Stimulated activated CD4-positive, alpha-beta T cell treated with anti-CD3 and anti-CD28 coated beads, Interleukin-1b, Interleukin-23, amount 100 ng/mL, for 1 hour (primary cell): Measurements from ENCODE around the gene USP17L28.
"Not testable (repeated sequence)": the region's sequence is repeated elsewhere in the genome, so short reads cannot be mapped to it uniquely, and the experiment has no call there.

Experiments
- DNase-seq, 2 donors: peaks; one replicate each; pipeline ENCODE4 v3.0.0-alpha.2; 2020; ENCODE audit warnings: low read depth in 2 of 2

Gene USP17L28

DNA sequence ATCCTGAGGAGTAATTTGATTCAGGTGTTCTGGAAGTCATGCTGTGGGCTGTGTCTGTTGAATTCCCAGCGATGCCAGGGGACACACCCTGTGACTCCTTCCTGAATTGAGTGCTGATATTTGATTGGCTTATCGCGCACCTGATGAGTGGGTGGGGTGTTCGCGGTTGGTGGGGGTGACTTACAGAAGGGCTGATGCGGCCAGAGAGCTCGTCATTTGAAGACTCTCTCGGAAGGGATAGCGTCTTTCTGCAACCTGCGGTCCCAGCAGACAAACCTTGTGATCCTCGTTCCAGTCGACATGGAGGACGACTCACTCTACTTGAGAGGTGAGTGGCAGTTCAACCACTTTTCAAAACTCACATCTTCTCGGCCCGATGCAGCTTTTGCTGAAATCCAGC is at the start of gene USP17L28:
Gene USP17L28 (plus strand): TSS at position 301 of the 400 bp plus-strand sequence. CDS start 0 bp downstream, at position 301.
- not testable (repeated sequence) for DNase-seq

GRCh38 chr4:9324191-9324590 is 24.5 kb upstream of the USP17L28 start:
- not testable (repeated sequence) for DNase-seq

GRCh38 chr4:9324865-9325264 is 23.8 kb upstream of the USP17L28 start, which contains the start of gene USP17L24:
USP17L24 (plus strand) TSS chr4:9325165; CDS start chr4:9325165, 0 bp downstream.
- DNase-seq = not testable (repeated sequence)

- not testable (repeated sequence) for DNase-seq
Measured at GRCh38 chr4:9329611-9330010, 19.1 kb upstream of the USP17L28 start, which contains the start of gene USP17L25. USP17L25 (plus strand) TSS chr4:9329911; CDS start chr4:9329911, 0 bp downstream.

DNA sequence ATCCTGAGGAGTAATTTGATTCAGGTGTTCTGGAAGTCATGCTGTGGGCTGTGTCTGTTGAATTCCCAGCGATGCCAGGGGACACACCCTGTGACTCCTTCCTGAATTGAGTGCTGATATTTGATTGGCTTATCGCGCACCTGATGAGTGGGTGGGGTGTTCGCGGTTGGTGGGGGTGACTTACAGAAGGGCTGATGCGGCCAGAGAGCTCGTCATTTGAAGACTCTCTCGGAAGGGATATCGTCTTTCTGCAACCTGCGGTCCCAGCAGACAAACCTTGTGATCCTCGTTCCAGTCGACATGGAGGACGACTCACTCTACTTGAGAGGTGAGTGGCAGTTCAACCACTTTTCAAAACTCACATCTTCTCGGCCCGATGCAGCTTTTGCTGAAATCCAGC is 14.3 kb upstream of the USP17L28 start, which contains the start of gene USP17L26:
Gene USP17L26 (plus strand): TSS at position 301 of the 400 bp plus-strand sequence. CDS start 0 bp downstream, at position 301.
- not testable (repeated sequence) for DNase-seq

DNA sequence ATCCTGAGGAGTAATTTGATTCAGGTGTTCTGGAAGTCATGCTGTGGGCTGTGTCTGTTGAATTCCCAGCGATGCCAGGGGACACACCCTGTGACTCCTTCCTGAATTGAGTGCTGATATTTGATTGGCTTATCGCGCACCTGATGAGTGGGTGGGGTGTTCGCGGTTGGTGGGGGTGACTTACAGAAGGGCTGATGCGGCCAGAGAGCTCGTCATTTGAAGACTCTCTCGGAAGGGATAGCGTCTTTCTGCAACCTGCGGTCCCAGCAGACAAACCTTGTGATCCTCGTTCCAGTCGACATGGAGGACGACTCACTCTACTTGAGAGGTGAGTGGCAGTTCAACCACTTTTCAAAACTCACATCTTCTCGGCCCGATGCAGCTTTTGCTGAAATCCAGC is 9.6 kb upstream of the USP17L28 start, which contains the start of gene USP17L5:
Gene USP17L5 (plus strand): TSS at position 301 of the 400 bp plus-strand sequence. CDS start 0 bp downstream, at position 301.
- not testable (repeated sequence) for DNase-seq

DNA sequence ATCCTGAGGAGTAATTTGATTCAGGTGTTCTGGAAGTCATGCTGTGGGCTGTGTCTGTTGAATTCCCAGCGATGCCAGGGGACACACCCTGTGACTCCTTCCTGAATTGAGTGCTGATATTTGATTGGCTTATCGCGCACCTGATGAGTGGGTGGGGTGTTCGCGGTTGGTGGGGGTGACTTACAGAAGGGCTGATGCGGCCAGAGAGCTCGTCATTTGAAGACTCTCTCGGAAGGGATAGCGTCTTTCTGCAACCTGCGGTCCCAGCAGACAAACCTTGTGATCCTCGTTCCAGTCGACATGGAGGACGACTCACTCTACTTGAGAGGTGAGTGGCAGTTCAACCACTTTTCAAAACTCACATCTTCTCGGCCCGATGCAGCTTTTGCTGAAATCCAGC is 4.8 kb upstream of the USP17L28 start, which contains the start of gene USP17L27:
Gene USP17L27 (plus strand): TSS at position 301 of the 400 bp plus-strand sequence. CDS start 0 bp downstream, at position 301.
- not testable (repeated sequence) for DNase-seq

DNA sequence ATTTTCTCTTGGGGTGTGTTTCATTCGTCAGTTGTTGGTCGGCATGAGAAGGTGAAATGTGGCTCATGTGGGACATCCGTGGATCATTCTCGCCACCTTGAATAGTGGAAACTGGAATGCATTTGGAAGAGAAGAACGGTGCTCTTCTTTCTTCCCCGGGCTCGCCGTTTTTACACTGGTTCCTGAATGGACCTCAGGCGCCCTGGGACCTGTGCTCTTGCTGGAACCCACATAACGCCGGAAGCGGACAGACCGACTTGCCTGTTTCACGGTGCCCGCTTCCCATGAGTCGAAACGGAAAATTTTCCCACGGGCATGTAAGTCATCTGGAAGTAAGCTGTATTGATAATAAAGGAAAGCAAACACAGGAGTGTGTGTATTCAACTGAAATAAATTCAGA is 2.2 kb downstream of the USP17L28 start:
- not testable (repeated sequence) for DNase-seq

DNA sequence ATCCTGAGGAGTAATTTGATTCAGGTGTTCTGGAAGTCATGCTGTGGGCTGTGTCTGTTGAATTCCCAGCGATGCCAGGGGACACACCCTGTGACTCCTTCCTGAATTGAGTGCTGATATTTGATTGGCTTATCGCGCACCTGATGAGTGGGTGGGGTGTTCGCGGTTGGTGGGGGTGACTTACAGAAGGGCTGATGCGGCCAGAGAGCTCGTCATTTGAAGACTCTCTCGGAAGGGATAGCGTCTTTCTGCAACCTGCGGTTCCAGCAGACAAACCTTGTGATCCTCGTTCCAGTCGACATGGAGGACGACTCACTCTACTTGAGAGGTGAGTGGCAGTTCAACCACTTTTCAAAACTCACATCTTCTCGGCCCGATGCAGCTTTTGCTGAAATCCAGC is 4.6 kb downstream of the USP17L28 start, which contains the start of gene USP17L29:
Gene USP17L29 (plus strand): TSS at position 301 of the 400 bp plus-strand sequence. CDS start 0 bp downstream, at position 301.
- not testable (repeated sequence) for DNase-seq

DNA sequence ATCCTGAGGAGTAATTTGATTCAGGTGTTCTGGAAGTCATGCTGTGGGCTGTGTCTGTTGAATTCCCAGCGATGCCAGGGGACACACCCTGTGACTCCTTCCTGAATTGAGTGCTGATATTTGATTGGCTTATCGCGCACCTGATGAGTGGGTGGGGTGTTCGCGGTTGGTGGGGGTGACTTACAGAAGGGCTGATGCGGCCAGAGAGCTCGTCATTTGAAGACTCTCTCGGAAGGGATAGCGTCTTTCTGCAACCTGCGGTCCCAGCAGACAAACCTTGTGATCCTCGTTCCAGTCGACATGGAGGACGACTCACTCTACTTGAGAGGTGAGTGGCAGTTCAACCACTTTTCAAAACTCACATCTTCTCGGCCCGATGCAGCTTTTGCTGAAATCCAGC is 14.1 kb downstream of the USP17L28 start, which contains the start of gene USP17L30:
Gene USP17L30 (plus strand): TSS at position 301 of the 400 bp plus-strand sequence. CDS start 0 bp downstream, at position 301.
- not testable (repeated sequence) for DNase-seq

- not testable (repeated sequence) for DNase-seq
Measured at GRCh38 chr4:9379881-9380280, 31.2 kb downstream of the USP17L28 start.

DNA sequence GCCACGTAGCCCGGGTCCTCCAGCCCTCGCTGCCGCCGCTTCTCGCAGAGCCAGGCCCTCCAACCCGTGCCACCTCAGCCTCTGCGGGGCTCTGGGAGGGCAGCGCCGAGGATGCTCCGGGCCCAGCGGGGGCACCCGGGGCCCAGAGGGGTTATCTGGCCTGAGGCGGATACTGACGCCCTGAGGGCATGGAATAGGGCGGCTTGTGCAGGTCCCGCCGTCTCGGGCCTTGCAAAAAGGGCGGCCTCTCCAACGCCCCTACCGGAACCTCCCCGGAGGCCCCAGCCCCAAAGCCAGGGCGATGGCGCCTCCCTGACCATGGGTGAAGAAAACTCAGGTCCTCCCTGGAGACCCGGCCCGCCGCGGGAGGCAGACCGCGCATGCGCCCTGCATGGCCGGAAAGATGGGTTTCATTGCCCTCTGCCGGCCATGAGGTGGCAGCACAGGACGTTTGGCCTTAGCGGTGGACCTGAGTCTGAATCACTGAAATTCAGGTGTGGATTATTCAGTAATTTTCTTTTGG is 32.4 kb downstream of the USP17L28 start:
- peak; percentile 14 to 20 for DNase-seq

- DNase-seq = no peak
Measured at GRCh38 chr4:9384126-9384525, 35.4 kb downstream of the USP17L28 start.

GRCh38 chr4:9389001-9389400 is 40.3 kb downstream of the USP17L28 start:
- not testable (repeated sequence) for DNase-seq
